ENCODE results near the gene DPYSL5.

DNA sequence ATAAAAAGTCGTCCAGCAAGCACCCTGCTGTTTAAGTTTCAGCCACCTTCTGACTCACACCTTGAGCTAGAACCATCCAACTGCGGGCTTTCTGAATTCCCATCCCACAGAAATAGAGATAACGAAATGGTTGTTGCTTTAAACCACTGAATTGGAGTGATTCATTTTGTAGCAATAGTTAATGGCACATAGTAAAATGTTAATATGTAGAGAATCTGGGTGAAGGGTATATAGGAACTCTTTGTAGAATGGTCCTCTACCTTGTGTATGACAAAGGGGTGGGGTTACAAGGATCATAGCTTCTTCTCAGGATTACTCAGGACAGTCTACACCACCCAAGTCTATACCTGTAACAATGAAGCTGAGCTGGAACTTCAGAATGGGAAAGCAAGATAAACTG, 120.1 kb downstream of the DPYSL5 start:
- no peak for TF ChIP-seq EZH2 (IDR thresholded peaks at IDR 0.05; ENCODE audit: insufficient read depth, low read length)
- TF ChIP-seq, protein P1, sequence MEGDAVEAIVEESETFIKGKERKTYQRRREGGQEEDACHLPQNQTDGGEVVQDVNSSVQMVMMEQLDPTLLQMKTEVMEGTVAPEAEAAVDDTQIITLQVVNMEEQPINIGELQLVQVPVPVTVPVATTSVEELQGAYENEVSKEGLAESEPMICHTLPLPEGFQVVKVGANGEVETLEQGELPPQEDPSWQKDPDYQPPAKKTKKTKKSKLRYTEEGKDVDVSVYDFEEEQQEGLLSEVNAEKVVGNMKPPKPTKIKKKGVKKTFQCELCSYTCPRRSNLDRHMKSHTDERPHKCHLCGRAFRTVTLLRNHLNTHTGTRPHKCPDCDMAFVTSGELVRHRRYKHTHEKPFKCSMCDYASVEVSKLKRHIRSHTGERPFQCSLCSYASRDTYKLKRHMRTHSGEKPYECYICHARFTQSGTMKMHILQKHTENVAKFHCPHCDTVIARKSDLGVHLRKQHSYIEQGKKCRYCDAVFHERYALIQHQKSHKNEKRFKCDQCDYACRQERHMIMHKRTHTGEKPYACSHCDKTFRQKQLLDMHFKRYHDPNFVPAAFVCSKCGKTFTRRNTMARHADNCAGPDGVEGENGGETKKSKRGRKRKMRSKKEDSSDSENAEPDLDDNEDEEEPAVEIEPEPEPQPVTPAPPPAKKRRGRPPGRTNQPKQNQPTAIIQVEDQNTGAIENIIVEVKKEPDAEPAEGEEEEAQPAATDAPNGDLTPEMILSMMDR (IDR thresholded peaks at IDR 0.05; ENCODE audit: insufficient read depth, low read depth, low read length) = no peak

Measured in astrocyte (in vitro differentiated cells and primary cell).